H1 (cell line): ENCODE data around the gene ICAM3. TPM values are rescaled to one million over a fixed set of nuclear protein-coding genes. Genes with fewer than 3 reads are reported as not detected.

Experiments
- CTCF ChIA-PET: fragments of 300-600 bp; sonication (Branson Sonifier 250); formaldehyde crosslinking; loops from one replicate; lab custom pipeline; 2021; ENCODE audit not compliant: partially characterized antibody; lab: Charles Lee
- POLR2A ChIA-PET: fragments of 300-600 bp; sonication (Branson Sonifier 250); formaldehyde crosslinking; loops from one replicate; lab custom pipeline; 2021; ENCODE audit warnings: inconsistent platforms; ENCODE audit not compliant: partially characterized antibody; lab: Charles Lee
- DNase-seq, 2 experiments: peaks; one replicate each; pipeline versions ENCODE4 v3.0.0 to v3.0.0-alpha.2; 2010 to 2022; ENCODE audit warnings: low spot score in 2 of 2, low read depth in 1 of 2, mixed read lengths in 1 of 2
- FAIRE-seq: peaks from 2 replicates; lab custom pipeline; 2011; peaks lifted over from hg19 to GRCh38; lab: Jason Lieb, UNC
- H2AFZ ChIP-seq: 2 replicates; pipeline ENCODE4 v1.8.1; 2012; ENCODE audit warnings: low read length, inconsistent platforms
- H2AK5ac ChIP-seq: 2 replicates; pipeline ENCODE4 v1.6.1; 2013; ENCODE audit warnings: low read depth, low read length
- H2BK120ac ChIP-seq: replicated peaks from 2 replicates; pipeline ENCODE3; 2013; ENCODE audit warnings: low read depth, low read length, inconsistent platforms
- H2BK12ac ChIP-seq: 2 replicates; pipeline ENCODE4 v1.6.1; 2013; ENCODE audit warnings: low read depth, low read length
- H2BK15ac ChIP-seq: 2 replicates; pipeline ENCODE4 v1.6.1; 2013; ENCODE audit warnings: low read length
- H2BK20ac ChIP-seq: 2 replicates; pipeline ENCODE4 v1.6.1; 2013; ENCODE audit warnings: low read length
- H2BK5ac ChIP-seq: 2 replicates; pipeline ENCODE4 v1.6.1; 2013; ENCODE audit warnings: low read depth, low read length
- H3K14ac ChIP-seq: 2 replicates; pipeline ENCODE4 v1.6.1; 2013; ENCODE audit warnings: inconsistent platforms; ENCODE audit not compliant: insufficient read length
- H3K18ac ChIP-seq: 2 replicates; pipeline ENCODE4 v1.6.1; 2013; ENCODE audit warnings: low read length; ENCODE audit errors: extremely low read depth
- H3K23ac ChIP-seq: 2 replicates; pipeline ENCODE4 v1.6.1; 2013; ENCODE audit warnings: inconsistent platforms; ENCODE audit not compliant: insufficient read length
- H3K23me2 ChIP-seq: 2 replicates; pipeline ENCODE4 v1.6.1; 2013; ENCODE audit warnings: low read depth, low read length
- H3K27ac ChIP-seq: 2 replicates; pipeline ENCODE4 v1.6.1; 2011; ENCODE audit warnings: low read depth, low read length, inconsistent platforms
- H3K27me3 ChIP-seq, 4 experiments: replicated peaks in 1 of 4; 1 replicate in 1 of 4; 2 replicates in 3 of 4; pipeline versions ENCODE4 v1.6.1 to v1.8.1; 2011 to 2013; ENCODE audit warnings: low read length in 3 of 4, mild to moderate bottlenecking in 3 of 4, inconsistent platforms in 2 of 4, mixed read lengths in 2 of 4, moderate library complexity in 1 of 4; ENCODE audit not compliant: control insufficient read depth in 3 of 4, insufficient read depth in 3 of 4; ENCODE audit errors: extremely low read depth in 1 of 4
- H3K36me3 ChIP-seq, 4 experiments: 2 replicates each; pipeline versions ENCODE4 v1.6.1 to v1.8.1; 2011 to 2013; ENCODE audit warnings: mild to moderate bottlenecking in 4 of 4, low read length in 3 of 4, moderate library complexity in 2 of 4, control low read depth in 1 of 4, inconsistent platforms in 1 of 4; ENCODE audit not compliant: insufficient read depth in 4 of 4, control insufficient read depth in 2 of 4
- H3K4ac ChIP-seq: replicated peaks from 2 replicates; pipeline ENCODE3; 2013; ENCODE audit warnings: low read length, low read depth, mixed read lengths, inconsistent platforms; ENCODE audit not compliant: insufficient read length
- H3K4me1 ChIP-seq, 4 experiments: replicated peaks in 1 of 4; 1 replicate in 1 of 4; 2 replicates in 3 of 4; pipeline versions ENCODE4 v1.6.1 to v1.8.1; 2011 to 2013; ENCODE audit warnings: low read length in 3 of 4, inconsistent platforms in 2 of 4, mixed read lengths in 1 of 4; ENCODE audit not compliant: insufficient read depth in 4 of 4, control insufficient read depth in 3 of 4
- H3K4me2 ChIP-seq, 2 experiments: 2 replicates each; pipeline versions ENCODE4 v1.6.1 to v1.8.1; 2011 to 2013; ENCODE audit warnings: low read depth in 2 of 2, low read length in 2 of 2, control low read depth in 1 of 2, inconsistent platforms in 1 of 2, mild to moderate bottlenecking in 1 of 2; ENCODE audit not compliant: insufficient read depth in 1 of 2
- H3K4me3 ChIP-seq, 4 experiments: fragments of 200-600, 300-600 bp in 1 of 4; sonication (generic), shearing (Covaris generic), sonication (Bioruptor Twin) in 1 of 4; 2 replicates each; pipeline versions ENCODE4 v1.5.1 to v1.8.1; 2011 to 2016; ENCODE audit warnings: low read length in 4 of 4, low read depth in 3 of 4, control low read depth in 2 of 4, inconsistent platforms in 2 of 4, mild to moderate bottlenecking in 2 of 4, mixed read lengths in 1 of 4, moderate library complexity in 1 of 4; ENCODE audit not compliant: insufficient read depth in 2 of 4; ENCODE audit errors: extremely low read depth in 1 of 4
- H3K56ac ChIP-seq: replicated peaks from 2 replicates; pipeline ENCODE3; 2013; ENCODE audit warnings: low read depth, mild to moderate bottlenecking, mixed read lengths, low read length, inconsistent platforms; ENCODE audit not compliant: insufficient read length
- H3K79me1 ChIP-seq: 2 replicates; pipeline ENCODE4 v1.6.1; 2013; ENCODE audit warnings: low read depth, low read length, control low read depth
- H3K79me2 ChIP-seq, 2 experiments: 2 replicates each; pipeline versions ENCODE4 v1.6.1 to v1.8.1; 2012 to 2013; ENCODE audit warnings: low read length in 2 of 2, mild to moderate bottlenecking in 2 of 2, inconsistent platforms in 1 of 2; ENCODE audit not compliant: insufficient read depth in 2 of 2, control insufficient read depth in 1 of 2
- H3K9ac ChIP-seq, 4 experiments: replicated peaks in 1 of 4; 1 replicate in 1 of 4; 2 replicates in 3 of 4; pipeline versions ENCODE4 v1.6.1 to v1.8.1; 2011 to 2013; ENCODE audit warnings: low read depth in 3 of 4, low read length in 3 of 4, control low read depth in 2 of 4, mild to moderate bottlenecking in 2 of 4, moderate library complexity in 2 of 4, inconsistent platforms in 1 of 4; ENCODE audit errors: extremely low read depth in 1 of 4
- H3K9me3 ChIP-seq, 2 experiments: 2 replicates each; pipeline versions ENCODE4 v1.6.1 to v1.8.1; 2012 to 2013; ENCODE audit warnings: mild to moderate bottlenecking in 2 of 2, moderate library complexity in 2 of 2, control low read depth in 1 of 2, inconsistent platforms in 1 of 2, low read depth in 1 of 2, low read length in 1 of 2, mixed read lengths in 1 of 2; ENCODE audit not compliant: insufficient read depth in 2 of 2
- H4K20me1 ChIP-seq, 2 experiments: replicated peaks in 1 of 2; 2 replicates each; pipeline versions ENCODE3 to v1.8.1; 2011 to 2013; ENCODE audit warnings: inconsistent platforms in 2 of 2, low read length in 2 of 2, mild to moderate bottlenecking in 1 of 2; ENCODE audit not compliant: insufficient read depth in 2 of 2, control insufficient read depth in 1 of 2
- H4K5ac ChIP-seq: 2 replicates; pipeline ENCODE4 v1.6.1; 2013; ENCODE audit warnings: low read length, low read depth, mixed read lengths, inconsistent platforms; ENCODE audit not compliant: insufficient read length
- H4K8ac ChIP-seq: 2 replicates; pipeline ENCODE4 v1.8.0; 2013; ENCODE audit warnings: mild to moderate bottlenecking, moderate library complexity, low read length, inconsistent platforms; ENCODE audit not compliant: insufficient read depth; ENCODE audit errors: extremely low read depth
- H4K91ac ChIP-seq: replicated peaks from 2 replicates; pipeline ENCODE3; 2013; ENCODE audit warnings: low read length, mixed read lengths, inconsistent platforms; ENCODE audit not compliant: insufficient read length
- CTBP2 ChIP-seq: IDR thresholded peaks from 2 replicates; pipeline ENCODE4 v1.7.0; 2011; ENCODE audit warnings: borderline replicate concordance, mild to moderate bottlenecking, moderate library complexity, mixed read lengths, low read length; ENCODE audit not compliant: insufficient read depth, insufficient read length
- POLR2A ChIP-seq, 2 experiments: IDR thresholded peaks; 1 replicate in 1 of 2; 2 replicates in 1 of 2; pipeline ENCODE4 v1.6.1; 2011; ENCODE audit warnings: low read depth in 2 of 2, low read length in 2 of 2, mild to moderate bottlenecking in 2 of 2; ENCODE audit errors: control extremely low read depth in 1 of 2
- SAP30 ChIP-seq: fragments of 300-600 bp; sonication (generic); IDR thresholded peaks from 2 replicates; pipeline ENCODE4 v1.7.1; 2012; ENCODE audit warnings: low read length, moderate library complexity, mild to moderate bottlenecking, inconsistent platforms; ENCODE audit not compliant: insufficient read depth, insufficient replicate concordance
- SP1 ChIP-seq: IDR thresholded peaks from 2 replicates; pipeline ENCODE4 v1.6.1; 2011; ENCODE audit warnings: low read depth, low read length
- WGBS, 2 experiments: shearing (Covaris generic) in 1 of 2; methylation state at CpG; one replicate each; pipeline versions ENCODE4 v1.1.6 to v1.1.7; 2013 to 2015; ENCODE audit warnings: low lambda C conversion rate in 2 of 2, mixed read lengths in 2 of 2, inconsistent platforms in 1 of 2, low coverage in 1 of 2, missing lambda C conversion rate in 1 of 2; ENCODE audit not compliant: insufficient replicate concordance in 2 of 2, insufficient coverage in 1 of 2, insufficient read length in 1 of 2; ENCODE audit errors: extremely low coverage in 1 of 2, missing lambda C conversion rate in 1 of 2; 5-methylcytosine and 5-hydroxymethylcytosine counted together
- polyA plus RNA-seq, 7 experiments: library from polyadenylated mRNA; depleted of rRNA in 3 of 7; stranded (reverse) in 5 of 7; unstranded in 2 of 7; fragments of >200 nt in 5 of 7; fragments of 200-250 nt in 2 of 7; gene quantifications; 1 replicate in 5 of 7; 2 replicates in 1 of 7; 4 replicates in 1 of 7; pipeline versions ENCODE4 v1.2.1 to v1.2.3, GENCODE V29; 2011 to 2013; ENCODE audit warnings: missing spikeins in 2 of 7, mixed read lengths in 2 of 7
- total RNA-seq: library from RNA; stranded (reverse); fragmentation: NEBNext Ultra II Directional; extraction: Animal tissue kit (Norgen Biotek cat#: 25700); gene quantifications from 2 replicates; pipeline ENCODE4 v1.2.1, GENCODE V29; 2021

ICAM3 gene
- total and polyA plus RNA-seq, 2 of the 8 experiments (the other 6 are each of a cell fraction or from before 2014, with no cell fraction given), result 15.4 to 16.5 TPM

- DNase-seq (no peak), FAIRE-seq (no peak)
- Histone ChIP-seq H4K91ac (no peak overlapping the region), H3K9ac (peak overlapping the region; percentile 31 to 60 (median 51); a peak in 6 of 7 replicates), H3K36me3 (peaks cover 0 to 4% (median 0%) of the 10 kb centered on the region in 4 experiments; a peak in 2 of 8 replicates), H2BK20ac (no peak overlapping the region), H3K4ac (no peak overlapping the region), H4K20me1 (peaks cover 0 to 3% of the 10 kb centered on the region in 2 experiments), H3K27me3 (no peaks in the 10 kb centered on the region), H2AK5ac (no peak overlapping the region), H3K79me2 (peaks cover 0 to 4% of the 10 kb centered on the region in 2 experiments; a peak in 3 of 4 replicates), H3K4me2 (peak overlapping the region; percentile 86 to 93), H3K9me3 (no peaks in the 10 kb centered on the region), H3K18ac (peak overlapping the region; percentile 26; the same call in 1 of the 2 replicates), H2BK5ac (peak overlapping the region; percentile 75), H3K4me1 (peaks cover 0 to 5% (median 1%) of the 10 kb centered on the region in 4 experiments; a peak in 1 of 7 replicates), H3K79me1 (no peaks in the 10 kb centered on the region), H3K56ac (peak overlapping the region; percentile 93), H2AFZ (peak overlapping the region; percentile 47), H2BK120ac (peak overlapping the region; percentile 54), H4K8ac (peak overlapping the region; percentile 41; the same call in 1 of the 2 replicates), H3K4me3 (peak overlapping the region; percentile 73 to 92 (median 86)), H4K5ac (peak overlapping the region; percentile 23), H3K14ac (no peak overlapping the region), H3K23ac (no peak overlapping the region), H2BK15ac (peak overlapping the region; percentile 32; the same call in 1 of the 2 replicates), H3K23me2 (peaks cover 18% of the 10 kb centered on the region), H3K27ac (peak overlapping the region; percentile 43; the same call in 1 of the 2 replicates), H2BK12ac (no peak overlapping the region)
- CTCF ChIA-PET, result interaction anchor here (0.6 to 5.9 kb wide), 9 partner anchors 9 to 181 kb away, joined by 3 to 28 read pairs (median 3); partner anchors contain the start of gene ICAM1
- 6% methylated on average over 7 of the region's 10 CpGs; no CpG with 5 or more reads in 1 of the 2 experiments for WGBS, 2 experiments
- POLR2A ChIA-PET, result interaction anchor here (0.6 to 2.7 kb wide), 8 partner anchors 8 to 165 kb away, joined by 3 to 16 read pairs (median 4); partner anchors contain the start of genes ICAM1 and RAVER1
- TF ChIP-seq CTBP2 (peak; percentile 34), SAP30 (peak; percentile 87), SP1 (no peak), POLR2A (IDR thresholded peaks at IDR 0.05; ENCODE audit: control extremely low read depth in 1 of 2, low read depth in 2 of 2, low read length in 2 of 2) (peak in 1 of 2 experiments; percentile 9; a peak in 1 of 3 replicates)
Measured at GRCh38 chr19:10379880-10380312, 40.5 kb upstream of the ICAM3 start.
